GM21529 (cell line): ENCODE measurements around the gene SNTG2.

ENCODE experiments used
- ATAC-seq: cut with Tn5 transposase; IDR thresholded peaks from one replicate; pipeline ENCODE4 v1.9.1; 2021; ENCODE audit not compliant: unreplicated experiment

Gene SNTG2

DNA sequence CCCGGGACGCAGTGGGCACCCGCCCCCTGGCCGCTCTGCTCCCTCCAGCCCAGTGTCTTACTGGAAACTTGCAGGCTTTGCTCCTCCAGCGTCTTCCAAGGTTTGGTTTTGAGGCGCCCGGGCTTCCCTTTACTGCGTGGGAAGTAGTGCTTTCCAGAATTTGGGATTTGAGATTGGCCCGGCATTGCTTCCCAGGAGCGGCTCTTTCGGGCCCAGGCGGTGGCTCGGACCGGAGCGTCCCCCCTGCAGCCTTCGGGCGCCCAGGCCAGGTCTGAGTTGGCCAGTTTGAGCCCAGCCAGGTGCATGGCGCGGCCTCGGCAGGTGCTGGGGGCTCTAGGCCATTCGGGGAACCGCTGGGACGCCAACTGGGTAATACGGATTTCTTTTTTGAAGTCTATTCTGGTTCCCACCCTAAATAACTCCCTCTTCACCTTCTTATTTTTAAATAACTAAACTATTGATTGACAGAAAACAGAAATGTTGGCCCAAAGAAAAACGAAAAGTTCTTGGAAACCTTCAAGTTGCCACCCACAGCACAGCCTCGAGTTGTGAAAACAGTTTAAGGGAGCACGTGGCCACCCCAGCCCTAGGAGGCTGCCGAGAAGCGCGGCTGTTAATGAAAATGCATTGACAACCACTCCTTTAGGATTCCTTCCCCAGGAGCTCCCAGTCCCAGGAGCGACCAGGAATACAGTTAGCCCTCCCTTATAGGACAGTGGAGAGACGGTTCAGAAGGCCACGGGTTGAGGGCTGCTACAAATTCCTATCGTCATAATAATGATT, 766 bp downstream of the SNTG2 start:
- ATAC-seq = no peak

DNA sequence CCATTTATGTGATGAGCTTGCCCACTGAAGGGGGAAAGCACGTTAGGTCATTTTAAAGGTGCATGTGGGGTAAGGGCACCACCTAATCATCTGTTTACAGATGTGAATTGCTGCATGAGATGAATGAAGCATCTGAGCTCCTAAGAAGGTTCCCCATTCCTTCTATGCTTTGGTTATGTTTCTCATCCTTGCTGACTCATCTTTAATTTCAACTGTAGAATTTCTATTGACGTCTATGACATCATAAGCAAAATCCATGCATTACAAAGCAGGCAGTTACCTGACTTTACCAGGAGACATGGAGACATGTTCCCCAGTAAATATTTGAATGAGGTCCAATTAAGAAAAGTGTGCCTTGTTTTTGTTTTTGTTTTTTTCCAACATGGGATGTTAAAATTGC, 2.8 kb downstream of the SNTG2 start:
- ATAC-seq = no peak

DNA sequence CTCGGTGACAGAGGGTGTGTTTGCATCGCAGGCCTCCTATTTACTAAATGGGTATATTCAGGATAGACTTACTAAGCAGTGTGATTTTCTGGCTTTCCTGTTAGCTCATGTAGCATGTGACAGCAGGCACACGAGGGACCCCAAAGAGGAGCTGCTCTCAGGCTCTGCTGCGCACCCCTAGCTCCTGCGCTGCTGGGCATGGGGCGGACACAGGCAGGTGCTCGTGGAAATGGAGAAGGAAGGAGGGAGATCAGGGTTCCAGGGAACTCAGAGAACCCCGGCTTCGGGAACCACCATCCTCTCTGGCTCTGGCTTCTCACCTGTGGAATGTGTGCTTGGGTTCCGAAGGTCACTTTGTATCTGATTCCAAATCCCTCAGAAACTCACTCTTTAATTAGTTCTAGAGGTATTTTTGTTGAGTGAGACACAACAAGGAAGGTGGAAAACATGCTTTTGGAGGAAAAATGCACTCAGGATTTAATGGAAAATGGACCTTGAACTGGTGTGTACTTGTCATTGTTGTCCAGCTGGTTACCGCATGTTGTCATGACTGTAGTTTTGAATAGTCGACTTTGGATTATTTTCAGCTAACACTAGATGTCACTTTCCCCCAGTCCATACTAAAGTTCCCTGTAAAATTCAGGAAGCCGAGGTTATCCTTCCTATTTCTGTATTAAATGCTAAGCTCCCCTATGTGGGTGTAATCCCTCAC, 3.5 kb downstream of the SNTG2 start:
- no peak for ATAC-seq

DNA sequence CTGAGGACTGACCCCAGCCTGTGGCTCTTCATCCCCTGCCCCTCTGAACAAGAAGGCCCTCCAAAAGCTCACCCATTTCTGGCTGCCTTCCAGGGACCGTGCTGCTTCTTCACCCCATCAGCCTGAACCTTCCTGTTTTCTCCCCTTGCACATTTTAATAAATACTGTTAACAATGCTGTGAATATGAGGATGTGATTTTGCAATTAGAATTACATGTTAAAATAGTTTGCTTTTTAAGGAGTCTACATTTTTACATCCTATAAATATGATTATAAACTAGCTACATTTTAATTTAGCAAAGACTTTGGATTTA, 4.0 kb downstream of the SNTG2 start:
- ATAC-seq = no peak

DNA sequence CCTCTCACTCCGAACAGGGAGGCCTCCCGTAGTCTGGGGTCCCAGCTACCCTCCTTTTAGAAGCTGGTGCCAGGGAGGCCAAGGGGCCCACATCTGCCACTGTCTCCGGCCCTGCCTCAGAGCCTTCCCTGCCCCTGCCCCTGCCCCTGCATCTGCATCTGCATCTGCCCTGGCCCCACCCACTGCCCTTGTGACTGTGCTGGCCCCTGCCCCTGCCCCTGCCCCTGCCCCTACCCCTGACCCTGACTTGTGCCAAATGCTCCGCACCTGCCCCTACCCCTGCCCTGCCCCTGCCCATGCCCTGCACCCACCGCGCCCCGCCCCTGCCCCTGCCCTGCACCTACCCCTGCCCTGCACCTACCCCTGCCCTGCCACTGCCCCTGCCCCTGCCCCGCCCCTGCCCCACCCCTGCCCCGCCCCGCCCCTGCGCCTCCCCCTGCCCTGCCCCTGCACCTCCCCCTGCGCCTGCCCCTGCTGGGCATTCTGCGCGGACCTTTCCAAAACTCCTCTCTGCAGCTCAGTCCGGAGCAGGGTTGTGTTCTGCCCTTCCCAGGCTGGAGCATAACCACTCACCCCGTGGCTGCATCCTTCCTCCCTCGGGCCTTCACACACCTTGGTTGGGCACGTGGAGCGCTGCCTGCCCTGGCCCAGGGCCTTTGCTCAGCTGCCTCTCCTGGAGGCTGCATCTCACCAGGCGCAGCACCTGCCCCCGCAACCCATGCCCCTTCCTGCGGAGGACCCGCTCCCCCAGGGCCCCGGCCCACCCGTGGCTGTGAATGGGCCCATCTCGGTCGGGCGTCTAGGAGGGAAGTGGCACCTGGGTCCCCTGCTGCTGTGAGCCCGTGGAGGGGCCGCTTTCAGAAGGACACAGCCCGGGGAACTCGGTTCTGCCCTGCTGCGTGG, 5.4 kb downstream of the SNTG2 start:
- ATAC-seq = no peak

DNA sequence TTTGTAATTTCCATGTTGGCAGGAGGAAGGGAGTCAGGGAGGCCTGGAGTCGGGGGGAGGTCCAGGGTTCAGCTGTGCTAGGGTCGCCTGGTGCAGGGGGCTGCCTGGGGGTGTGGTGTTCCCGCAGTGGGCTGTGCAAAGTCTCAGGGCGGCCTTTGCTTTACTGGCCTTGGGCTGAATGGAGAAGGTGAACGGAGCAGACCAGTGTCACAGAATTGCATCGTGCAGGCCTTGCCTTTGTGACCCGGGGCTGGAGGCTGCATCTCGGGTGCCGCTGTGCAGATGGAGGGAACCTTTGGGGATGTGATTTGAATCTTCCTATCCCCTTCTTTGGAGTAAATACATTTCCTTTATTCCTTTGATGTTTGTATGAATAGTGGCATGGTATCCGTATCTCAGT, 8.8 kb downstream of the SNTG2 start:
- ATAC-seq = no peak

DNA sequence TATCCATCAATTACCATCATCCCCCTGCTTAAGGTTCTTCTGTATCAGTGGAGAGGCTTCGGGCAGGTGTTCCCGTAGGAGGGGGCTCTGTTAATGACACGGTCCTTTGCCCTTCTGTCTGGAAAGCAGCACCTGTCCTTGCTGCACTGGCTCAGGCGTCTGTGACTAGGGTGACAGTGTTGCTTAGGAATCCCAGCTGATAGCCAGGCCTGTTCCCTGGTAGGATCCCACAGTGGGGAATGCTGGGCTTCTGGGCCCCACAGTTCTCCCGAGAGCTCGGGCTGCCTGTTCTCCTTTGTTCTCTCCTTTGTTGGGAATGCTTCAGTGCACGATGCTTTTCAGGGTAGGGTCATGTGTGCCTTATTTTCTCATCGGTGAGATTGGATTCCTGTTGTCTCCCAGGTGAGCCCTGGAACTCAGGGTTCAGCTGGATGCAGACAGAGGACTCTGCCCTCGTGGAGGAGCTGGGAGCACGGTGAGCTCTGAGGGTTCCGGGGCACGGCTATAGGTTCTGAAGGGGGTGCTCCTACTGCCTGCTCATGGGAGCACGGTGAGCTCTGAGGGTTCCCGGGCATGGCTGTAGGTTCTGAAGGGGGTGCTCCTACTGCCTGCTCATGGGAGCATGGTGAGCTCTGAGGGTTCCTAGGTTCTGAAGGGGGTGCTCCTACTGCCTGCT, 9.6 kb downstream of the SNTG2 start:
- no peak for ATAC-seq

DNA sequence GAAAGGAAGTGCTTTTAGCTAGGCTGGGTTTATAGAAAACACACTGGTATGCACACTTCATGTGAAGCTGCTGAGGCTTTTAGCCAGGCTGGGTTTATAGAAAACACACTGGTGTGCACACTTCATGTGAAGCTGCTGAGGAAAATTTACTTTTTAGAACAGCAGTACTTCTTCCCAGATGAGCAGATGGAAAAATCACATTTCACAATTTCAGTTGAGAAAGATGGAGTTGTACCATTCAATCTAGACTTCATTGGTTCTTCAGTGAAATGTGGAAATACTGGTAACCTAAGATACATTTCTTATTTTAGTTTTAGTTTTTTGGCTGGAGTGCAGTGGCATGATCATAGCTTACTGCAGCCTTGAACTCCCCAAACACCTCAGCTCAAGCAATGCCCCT, 11.1 kb downstream of the SNTG2 start:
- no peak for ATAC-seq

DNA sequence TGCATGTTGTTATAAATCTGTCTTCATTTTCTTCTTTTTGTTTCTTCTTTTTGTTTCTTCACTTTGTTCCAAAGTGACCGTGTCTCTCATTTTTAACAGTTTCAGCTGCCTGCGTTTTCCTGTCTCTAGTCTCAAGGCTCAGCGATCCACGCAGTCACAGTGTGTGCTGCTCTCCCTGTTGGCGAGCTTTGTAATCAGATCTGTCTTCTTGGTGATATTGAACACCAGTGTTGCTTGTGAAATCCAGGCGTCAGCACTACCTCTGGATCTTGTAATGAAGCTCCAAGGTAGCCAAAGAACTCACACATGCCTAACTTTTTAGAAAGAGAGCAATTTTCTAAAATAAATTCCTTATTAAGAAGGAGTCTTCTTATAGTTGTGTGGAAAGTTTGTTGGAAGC, 13.2 kb downstream of the SNTG2 start:
- no peak for ATAC-seq

DNA sequence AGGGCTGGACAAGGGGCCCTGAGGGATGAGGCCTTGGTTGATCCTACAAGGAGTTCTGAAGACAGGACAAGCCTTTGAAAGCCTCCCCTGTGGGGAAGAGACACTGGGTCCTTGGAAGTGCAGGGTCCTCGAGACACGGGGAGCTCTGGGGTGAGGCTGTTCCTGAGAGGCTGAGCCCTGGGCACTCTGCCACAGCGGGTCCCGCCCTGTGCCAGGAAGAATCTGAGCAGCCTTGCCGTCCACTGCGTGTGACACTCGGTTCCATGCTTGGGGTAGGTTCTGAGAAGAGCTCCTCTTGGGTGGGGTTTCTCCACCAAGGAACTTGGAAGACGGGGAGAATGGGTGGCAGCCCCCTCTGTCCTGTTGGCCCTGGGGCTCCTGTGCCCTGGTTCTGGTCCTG, 13.9 kb downstream of the SNTG2 start:
- no peak for ATAC-seq

DNA sequence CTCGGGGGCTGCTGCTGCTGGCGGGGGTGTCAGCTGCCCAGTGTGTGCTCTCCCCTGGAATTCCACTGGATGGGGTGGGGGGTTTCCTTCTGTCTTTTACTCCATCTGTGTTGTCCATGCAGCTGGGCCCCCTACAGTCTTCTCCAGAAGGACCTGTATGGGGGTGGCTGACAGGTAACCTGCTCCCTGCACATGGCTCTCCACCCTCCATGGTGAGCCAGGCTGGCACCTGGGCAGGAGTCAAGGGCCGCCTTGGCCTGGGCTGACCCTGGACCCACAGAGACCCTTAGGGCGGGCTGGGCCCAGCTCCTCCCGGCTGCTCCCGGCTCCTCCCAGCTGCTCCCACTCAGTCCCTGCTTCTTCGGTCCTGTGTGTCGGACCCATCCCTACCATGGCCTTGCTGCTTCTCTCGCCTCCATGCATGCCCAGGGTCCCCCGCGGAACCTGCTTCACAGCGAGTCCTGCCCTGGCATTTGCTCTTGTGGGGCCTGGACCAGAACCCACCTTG, 15.0 kb downstream of the SNTG2 start:
- no peak for ATAC-seq

DNA sequence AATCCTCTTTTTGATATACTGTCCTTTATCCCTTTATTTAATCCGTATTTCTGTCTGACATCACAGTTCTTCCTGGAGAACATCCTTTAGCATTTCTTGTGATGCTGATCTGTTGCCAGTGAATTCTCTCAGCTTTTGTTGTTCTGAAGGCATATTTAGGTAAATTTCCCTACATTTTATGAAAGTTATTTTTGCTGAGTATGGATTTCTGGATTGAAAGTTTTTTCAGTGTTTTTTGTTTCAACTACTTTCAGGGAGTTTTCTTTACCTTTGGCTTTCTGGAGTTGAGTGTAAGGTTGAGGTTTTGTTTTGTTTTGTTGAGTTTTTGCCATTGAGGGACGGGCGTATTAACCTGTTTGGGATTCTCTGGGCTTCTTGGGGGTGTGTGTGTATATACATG, 22.5 kb downstream of the SNTG2 start:
- no peak for ATAC-seq

DNA sequence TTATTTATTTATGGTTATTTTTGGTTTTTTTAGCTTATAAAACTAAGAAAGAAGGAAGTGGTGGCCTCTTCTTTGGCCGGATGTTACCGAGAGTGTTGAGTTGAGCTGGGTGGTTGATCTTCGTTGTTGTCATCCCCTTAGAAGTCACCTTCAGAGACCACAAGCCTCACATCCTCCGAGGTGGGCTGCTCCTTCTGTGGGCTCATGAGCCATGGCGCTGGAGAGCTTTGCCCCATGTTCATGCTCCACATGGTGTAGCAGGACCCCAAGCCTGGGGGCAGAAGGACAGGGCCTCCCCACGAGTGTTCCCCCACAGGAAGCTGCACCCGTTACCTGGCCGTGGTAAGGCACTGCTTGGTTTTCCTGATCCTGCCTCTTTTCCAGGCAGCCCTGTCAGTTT, 23.4 kb downstream of the SNTG2 start:
- peak; percentile 61 for ATAC-seq

DNA sequence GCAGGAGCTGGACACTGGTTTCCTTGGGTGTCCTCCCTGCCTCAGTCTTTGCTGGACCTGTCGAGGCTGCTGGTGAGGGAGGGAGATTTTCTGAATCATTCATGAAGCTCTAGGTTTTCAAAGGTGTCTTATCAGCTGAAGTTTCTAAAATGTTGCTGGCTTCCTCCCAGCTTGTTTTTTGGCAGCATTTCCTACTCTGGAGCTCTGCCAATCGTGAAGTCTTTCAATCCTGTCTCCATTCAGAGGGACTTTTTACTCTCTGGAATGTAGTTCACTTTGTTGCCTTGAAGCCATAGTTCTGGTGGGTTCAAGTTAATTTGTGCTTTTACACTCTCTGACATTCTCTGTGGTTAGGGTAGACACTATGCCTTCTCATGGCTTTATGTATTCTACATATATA, 23.9 kb downstream of the SNTG2 start:
- peak; percentile 7 for ATAC-seq

DNA sequence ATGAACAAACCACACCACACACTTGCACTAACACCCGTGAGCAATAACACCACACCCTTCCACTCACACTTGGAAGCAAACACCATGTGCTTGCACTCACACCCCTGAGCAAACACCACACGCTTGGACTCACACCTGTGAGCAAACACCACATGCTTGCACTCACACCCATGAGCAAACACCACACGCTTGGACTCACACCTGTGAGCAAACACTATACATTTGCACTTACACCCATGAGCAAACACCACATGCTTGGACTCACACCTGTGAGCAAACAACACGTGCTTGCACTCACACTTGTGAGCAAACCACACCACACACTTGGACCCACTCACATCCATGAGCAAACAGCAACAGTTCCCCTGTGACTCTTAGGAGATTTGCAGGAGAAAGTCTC, 24.4 kb downstream of the SNTG2 start:
- no peak for ATAC-seq

DNA sequence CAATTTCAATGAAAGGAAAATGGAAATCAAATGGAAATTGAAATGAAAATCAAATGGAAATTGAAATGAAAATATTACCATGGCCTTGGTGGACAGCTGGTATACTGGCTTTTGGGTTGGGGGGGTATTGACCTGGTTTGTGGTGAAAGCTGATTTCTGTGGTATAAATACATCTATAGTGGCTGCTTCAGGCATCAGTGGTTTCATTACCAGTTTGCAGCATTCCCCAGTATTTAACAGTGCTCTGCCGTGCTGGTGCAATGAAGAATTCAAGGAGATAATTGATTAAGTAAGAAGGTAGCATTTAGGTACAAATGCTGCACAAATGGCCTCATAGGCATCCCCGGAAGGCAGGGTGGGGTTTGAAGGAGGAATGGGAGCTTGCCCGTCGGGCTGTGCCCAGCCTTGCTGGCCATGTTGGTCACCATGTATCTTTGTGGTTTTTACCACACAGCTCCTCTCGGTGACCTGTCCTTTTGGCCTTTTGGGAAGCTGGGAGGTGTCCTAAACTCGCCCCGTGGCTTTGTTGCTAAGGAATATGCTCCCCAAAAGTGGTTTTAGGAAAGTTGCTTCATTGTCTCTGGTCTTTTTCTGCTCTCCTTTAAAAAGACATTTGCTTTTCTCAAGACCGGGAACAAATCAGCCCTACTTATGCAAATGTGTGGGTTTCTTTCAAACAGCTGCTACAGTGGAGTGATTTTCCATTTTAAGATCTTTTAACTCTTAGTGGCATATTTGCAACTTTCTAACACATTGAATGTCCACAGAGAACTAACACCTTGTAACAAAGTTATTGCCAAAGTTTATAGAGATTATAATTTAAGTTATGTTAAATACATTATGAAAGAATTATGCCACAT, 28.6 kb downstream of the SNTG2 start:
- ATAC-seq = peak; percentile 66

DNA sequence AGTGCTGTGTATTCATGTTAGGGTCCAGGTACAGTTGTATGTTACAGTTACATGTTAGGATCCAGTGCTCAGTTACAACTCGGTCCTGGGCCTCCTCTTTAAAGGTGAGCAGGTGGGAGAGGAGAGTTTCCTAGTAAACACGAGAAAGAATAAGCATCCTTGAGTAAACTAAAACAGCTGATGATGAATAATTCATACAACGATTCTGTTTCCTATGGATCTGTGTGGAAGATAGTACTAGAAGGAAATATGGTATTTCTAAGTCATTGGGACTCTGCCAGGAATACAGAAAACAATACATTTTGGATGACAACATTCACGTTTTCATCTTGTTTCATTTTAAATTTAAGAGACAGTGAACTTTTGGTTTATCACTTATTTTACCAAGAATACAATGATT, 29.5 kb downstream of the SNTG2 start:
- ATAC-seq = no peak

DNA sequence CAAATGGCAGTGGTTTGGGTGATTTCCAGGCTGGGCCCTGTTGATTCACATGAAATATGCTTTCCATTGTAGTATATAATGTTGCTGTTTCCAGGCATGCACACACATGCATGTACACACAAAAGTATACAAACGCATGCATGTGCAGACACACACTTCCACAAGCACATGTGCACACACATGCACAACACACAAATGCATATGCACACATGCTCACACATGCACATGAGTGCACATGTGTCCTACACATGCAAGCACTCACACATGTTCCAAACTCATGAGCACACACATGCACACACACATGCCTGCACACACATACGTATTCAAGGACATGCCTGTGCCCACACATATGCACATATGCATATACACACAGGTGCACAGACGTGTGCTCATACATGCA, 30.6 kb downstream of the SNTG2 start:
- no peak for ATAC-seq

DNA sequence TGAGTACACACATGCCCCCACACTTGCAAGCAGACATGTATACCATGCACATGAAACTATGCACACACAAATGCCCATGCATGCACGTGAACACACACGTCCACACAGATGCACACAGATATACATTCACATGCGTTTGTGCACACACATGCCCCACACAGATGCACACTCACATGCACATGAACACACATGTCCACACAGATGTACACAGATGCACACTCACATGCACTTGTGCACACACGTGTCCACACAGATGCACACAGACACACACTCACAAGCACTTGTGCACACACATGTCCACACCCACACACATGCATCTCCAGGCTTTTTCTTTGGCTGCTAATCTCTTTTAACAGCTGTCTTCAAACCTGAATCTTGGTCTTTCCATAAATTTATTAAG, 31.1 kb downstream of the SNTG2 start:
- ATAC-seq = no peak

DNA sequence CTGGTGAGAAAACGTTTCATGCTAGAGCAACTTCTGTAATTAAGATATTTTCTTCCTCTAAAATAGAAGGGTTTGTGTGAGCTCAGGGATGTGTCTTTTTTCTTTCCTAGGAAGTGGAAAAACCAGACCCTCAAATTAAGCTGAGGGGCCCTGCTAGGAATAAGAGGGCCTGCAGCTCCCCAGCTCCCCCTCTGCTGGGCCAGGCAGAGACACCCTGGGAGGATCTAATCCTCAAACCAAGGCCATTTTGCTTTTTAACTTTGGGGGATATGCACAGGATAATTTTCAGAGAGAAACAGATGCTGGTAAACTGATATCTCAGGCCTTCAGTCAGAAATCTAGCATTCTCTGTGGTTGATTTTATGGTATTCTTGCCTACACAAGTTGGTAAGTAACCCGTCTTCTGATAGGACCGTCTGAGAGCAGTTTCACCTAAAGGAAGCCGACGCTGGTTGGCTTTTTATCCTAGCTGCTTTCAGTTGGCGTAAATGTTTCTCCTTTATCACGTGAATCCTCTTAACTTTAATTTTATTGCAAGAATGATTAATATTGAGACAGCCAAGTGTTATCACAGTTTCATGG, 34.8 kb downstream of the SNTG2 start:
- ATAC-seq = no peak
